Body of pancreas (tissue), 4 donors: Measurements from ENCODE around the gene SLC6A19. TPM values are rescaled to one million over a fixed set of nuclear protein-coding genes. Genes with fewer than 3 reads are reported as not detected.

ENCODE experiments used
- ATAC-seq: fragments of 150-250 bp; one replicate; pipeline ENCODE4 v1.9.1; 2016
- DNase-seq, 4 donors: peaks; one replicate each; pipeline ENCODE4 v3.0.0-alpha.2; 2019
- H3K27ac ChIP-seq, 4 donors: fragments of 200-600 bp; sonication (generic); 1 replicate in 3 of 4; 2 replicates in 1 of 4; pipeline versions ENCODE4 v1.5.1 to v1.6.1; 2016 to 2019; ENCODE audit warnings: mild to moderate bottlenecking in 1 of 4, mixed read lengths in 1 of 4, moderate library complexity in 1 of 4
- H3K27me3 ChIP-seq, 2 donors: fragments of 200-600 bp; sonication (generic); one replicate each; pipeline ENCODE4 v1.6.0; 2016; ENCODE audit warnings: mild to moderate bottlenecking in 1 of 2
- H3K36me3 ChIP-seq, 2 donors: fragments of 200-600 bp; sonication (generic); replicated peaks in 1 of 2; 2 replicates each; pipeline ENCODE4 v1.5.1; 2016; ENCODE audit warnings: low read depth in 2 of 2; ENCODE audit not compliant: insufficient read depth in 1 of 2
- H3K4me1 ChIP-seq: fragments of 200-600 bp; sonication (generic); one replicate; pipeline ENCODE4 v1.6.0; 2016
- H3K4me3 ChIP-seq, 2 donors: fragments of 200-600 bp; sonication (generic); 1 replicate in 1 of 2; 2 replicates in 1 of 2; pipeline ENCODE4 v1.5.1; 2016 to 2019
- H3K9me3 ChIP-seq, 3 donors: fragments of 200-600 bp; sonication (generic); 1 replicate in 2 of 3; 2 replicates in 1 of 3; pipeline ENCODE4 v1.5.1; 2016
- CTCF ChIP-seq, 7 experiments: fragments of 450-650 bp in 4 of 7; fragments of 200-600 bp in 3 of 7; sonication (generic) in 3 of 7; IDR thresholded peaks; one replicate each; pipeline ENCODE4 v1.5.1; 2016 to 2019; ENCODE audit warnings: antibody characterized with exemption in 7 of 7
- POLR2A ChIP-seq, 3 donors: fragments of 450-650 bp; IDR thresholded peaks; one replicate each; pipeline ENCODE4 v1.6.1; 2016; ENCODE audit warnings: antibody characterized with exemption in 3 of 3, mild to moderate bottlenecking in 2 of 3
- WGBS, 2 donors: methylation state at CpG; one replicate each; pipeline ENCODE4 v1.1.5; 2017; 5-methylcytosine and 5-hydroxymethylcytosine counted together
- intact Hi-C: fragments of 100-400 bp; cut with DNase I; formaldehyde crosslinking; loops from one replicate; pipeline ENCODE4 v1.15.1; 2023
- total RNA-seq, 2 donors: library from RNA; depleted of rRNA; stranded (reverse); fragments of >200 nt; gene quantifications; one replicate each; pipeline ENCODE4 v1.1.0, GENCODE V29; 2016

The SLC6A19 gene
- total RNA-seq, 2 donors from 2014 or later: 0.66 to 1.3 TPM

DNA sequence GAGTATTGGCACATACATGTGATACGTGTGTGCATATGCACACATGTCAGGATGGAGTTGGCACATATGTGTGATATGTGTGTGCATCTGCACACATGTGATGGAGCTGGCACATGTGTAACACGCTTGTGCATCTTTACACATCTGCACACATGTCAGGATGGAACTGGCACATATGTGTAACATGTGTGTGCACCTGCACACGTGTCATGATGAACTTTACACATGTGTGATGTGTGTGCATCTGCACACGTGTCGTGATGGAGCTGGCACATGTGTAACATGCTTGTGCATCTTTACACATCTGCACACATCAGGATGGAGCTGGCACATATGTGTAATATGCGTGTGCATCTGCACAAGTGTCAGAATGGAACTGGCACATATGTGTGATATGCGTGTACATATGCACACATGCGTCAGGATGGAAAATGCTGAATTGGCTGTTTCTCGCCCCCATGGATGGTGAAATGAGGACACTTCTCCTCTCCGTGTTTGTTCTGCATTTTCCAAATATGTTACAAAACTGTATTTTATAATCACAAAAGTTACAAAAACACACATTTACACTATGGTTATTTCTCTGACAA, 16.3 kb upstream of the SLC6A19 start:
- WGBS, 2 donors: 79 to 83% methylated on average over 10 of the region's 10 CpGs
- intact Hi-C loops: no loop called here
- Histone ChIP-seq H3K36me3 (no peaks in the 10 kb centered on the region), H3K4me1 (peaks cover 84% of the 10 kb centered on the region), H3K4me3 (no peak overlapping the region), H3K9me3 (no peaks in the 10 kb centered on the region), H3K27ac (peak overlapping the region; percentile 90 to 92 (median 92)), H3K27me3 (no peaks in the 10 kb centered on the region)
- no peak for ATAC-seq
- TF ChIP-seq CTCF (IDR thresholded peaks at IDR 0.05) (no peak), POLR2A (IDR thresholded peaks at IDR 0.05) (no peak)
- peak in 1 of 4 donors; percentile 2 for DNase-seq

GRCh38 chr5:1185629-1186350, 15.6 kb upstream of the SLC6A19 start:
- Histone ChIP-seq H3K36me3 (no peaks in the 10 kb centered on the region), H3K9me3 (no peaks in the 10 kb centered on the region), H3K4me3 (no peak overlapping the region), H3K27me3 (no peaks in the 10 kb centered on the region), H3K4me1 (peaks cover 82% of the 10 kb centered on the region), H3K27ac (peak overlapping the region; percentile 90 to 92 (median 92))
- WGBS, 2 donors: 11 to 12% methylated on average over 10 to 12 of the region's 12 CpGs
- intact Hi-C loops: no loop called here
- TF ChIP-seq CTCF (IDR thresholded peaks at IDR 0.05) (peak in 4 of 7 experiments; percentile 13 to 48 (median 42)), POLR2A (IDR thresholded peaks at IDR 0.05) (peak; percentile 18 to 73 (median 54))
- peak; percentile 75 to 90 (median 90) for DNase-seq
- peak; percentile 75 for ATAC-seq

DNA sequence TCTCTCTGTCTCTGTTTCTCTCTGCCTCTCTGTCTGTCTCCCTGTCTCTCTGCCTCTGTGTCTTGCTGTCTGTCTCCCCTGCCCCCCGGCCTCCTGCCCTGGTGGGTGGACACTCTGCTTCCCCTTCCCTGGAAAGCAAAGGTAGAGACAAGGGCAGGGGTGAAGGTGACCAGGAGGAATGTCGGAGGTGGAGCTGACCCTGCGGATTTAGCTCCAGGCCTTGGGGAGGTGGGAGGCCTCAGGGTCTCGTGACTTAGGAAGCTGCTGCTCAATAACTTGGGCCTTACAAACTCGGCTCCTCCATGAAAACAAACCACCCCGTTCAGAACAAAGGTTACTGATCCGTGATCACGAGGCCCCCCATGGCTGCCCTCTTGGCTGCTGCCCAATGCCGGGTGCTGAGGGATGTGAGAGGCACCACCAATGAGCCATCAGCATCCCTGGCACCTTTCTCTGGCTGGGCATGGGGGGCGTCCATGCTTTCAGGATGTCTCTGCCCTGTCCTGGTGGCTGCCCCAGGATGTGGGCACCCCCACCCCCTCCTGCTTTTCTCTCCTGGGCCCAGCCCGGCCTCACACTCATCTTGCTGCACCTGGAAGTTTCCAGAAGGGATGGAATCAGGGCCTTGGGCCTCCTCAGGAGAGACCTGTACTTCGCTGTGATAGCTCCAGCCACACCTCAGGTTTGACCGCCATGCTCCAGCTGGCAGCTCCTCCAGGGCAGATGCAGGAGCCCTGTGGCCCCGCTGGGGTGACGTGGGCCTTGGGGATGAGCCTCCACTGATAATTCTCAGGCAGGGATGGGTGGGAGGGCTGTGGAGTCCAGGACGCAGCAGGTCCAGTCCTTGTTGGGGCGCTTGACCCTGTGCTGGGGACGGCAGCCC, 14.8 kb upstream of the SLC6A19 start:
- Histone ChIP-seq H3K27me3 (no peaks in the 10 kb centered on the region), H3K27ac (peak overlapping the region; percentile 90 to 92 (median 92)), H3K36me3 (no peaks in the 10 kb centered on the region), H3K9me3 (no peaks in the 10 kb centered on the region), H3K4me1 (peaks cover 74% of the 10 kb centered on the region), H3K4me3 (no peak overlapping the region)
- DNase-seq (peak in 1 of 4 donors; percentile 23), ATAC-seq (no peak)
- no peak for TF ChIP-seq CTCF (IDR thresholded peaks at IDR 0.05)
- intact Hi-C loops: no loop called here
- WGBS, 2 donors: 71% methylated on average over 13 to 15 of the region's 18 CpGs

DNA sequence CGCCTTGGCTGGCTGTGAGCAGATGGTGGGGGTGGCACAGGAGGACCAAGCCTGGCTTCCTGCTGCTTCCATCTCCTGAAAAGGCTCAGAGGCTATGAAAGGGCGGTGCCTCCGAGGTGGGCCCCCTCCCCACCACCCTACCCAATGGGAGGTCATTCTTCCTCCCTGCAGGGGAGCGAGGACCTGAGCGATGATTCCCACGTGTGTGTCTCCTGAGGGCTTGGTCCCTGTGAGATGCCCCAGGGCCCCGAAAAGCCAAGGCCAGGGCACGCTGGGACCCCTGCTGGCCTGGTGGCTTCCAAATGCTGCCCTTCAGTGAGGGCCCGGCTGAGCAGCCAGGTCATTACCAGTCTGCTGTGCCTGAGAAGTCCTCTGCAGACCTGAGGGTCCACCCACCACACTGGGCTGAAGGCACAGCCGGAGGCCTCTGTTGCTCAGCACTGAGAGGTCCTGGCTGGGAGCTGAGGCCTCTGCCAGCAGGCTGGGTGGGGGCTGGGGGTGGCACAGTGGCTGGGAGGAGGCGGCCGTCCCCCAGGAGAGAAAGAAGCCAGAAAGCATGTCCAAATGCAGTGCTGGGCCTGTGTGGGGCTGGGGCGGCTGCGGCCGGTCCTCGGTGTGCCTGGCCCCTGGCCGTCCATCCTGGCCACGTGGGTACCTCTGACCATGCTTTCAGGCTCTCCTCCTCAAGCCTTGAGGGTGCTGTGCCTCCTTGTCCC, 14.0 kb upstream of the SLC6A19 start:
- H3K9me3 ChIP-seq: no peaks in the 10 kb centered on the region
- no peaks in the 10 kb centered on the region for H3K27me3 ChIP-seq
- H3K27ac ChIP-seq: peak overlapping the region; percentile 39 to 92 (median 90)
- peaks cover 66% of the 10 kb centered on the region for H3K4me1 ChIP-seq
- ATAC-seq (no peak), DNase-seq (peak in 1 of 4 donors; percentile 6)
- intact Hi-C loops: no loop called here
- H3K4me3 ChIP-seq: no peak overlapping the region
- TF ChIP-seq CTCF (IDR thresholded peaks at IDR 0.05): no peak
- TF ChIP-seq POLR2A (IDR thresholded peaks at IDR 0.05): no peak
- WGBS, 2 donors: 91 to 96% methylated on average over 5 to 17 of the region's 18 CpGs
- no peaks in the 10 kb centered on the region for H3K36me3 ChIP-seq
